ENCODE results near the gene SLC12A6.
A peak's percentile ranks its signal among the peaks of the same experiment; 100 is the strongest.
"Not testable (repeated sequence)": the region's sequence is repeated elsewhere in the genome, so short reads cannot be mapped to it uniquely, and the experiment has no call there.

The SLC12A6 gene

DNA sequence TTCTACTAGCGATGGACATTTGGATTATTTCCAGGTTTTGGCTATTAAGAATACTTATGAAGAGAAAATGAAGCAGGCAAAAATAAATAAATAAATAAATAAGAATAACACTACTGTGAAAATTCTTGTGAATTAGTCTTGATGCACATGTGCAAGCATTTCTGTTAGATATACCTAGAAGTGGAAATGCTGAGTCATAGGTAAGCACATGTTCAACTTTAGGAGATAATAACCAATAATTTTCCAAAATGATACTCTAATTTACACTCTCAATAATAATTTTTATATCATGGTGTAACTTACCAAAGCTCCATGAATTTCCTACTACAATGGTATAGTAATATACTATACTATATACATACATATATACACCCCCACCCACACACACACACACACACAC is 89.4 kb downstream of the SLC12A6 start:
- DNase-seq = no peak

GRCh38 chr15:34246276-34246976 is 91.2 kb downstream of the SLC12A6 start:
- DNase-seq = no peak

- no peak for DNase-seq
These were observed 94.4 kb downstream of the SLC12A6 start for GRCh38 chr15:34243226-34243625.

GRCh38 chr15:34242331-34242710 is 95.3 kb downstream of the SLC12A6 start:
- no peak for DNase-seq

DNA sequence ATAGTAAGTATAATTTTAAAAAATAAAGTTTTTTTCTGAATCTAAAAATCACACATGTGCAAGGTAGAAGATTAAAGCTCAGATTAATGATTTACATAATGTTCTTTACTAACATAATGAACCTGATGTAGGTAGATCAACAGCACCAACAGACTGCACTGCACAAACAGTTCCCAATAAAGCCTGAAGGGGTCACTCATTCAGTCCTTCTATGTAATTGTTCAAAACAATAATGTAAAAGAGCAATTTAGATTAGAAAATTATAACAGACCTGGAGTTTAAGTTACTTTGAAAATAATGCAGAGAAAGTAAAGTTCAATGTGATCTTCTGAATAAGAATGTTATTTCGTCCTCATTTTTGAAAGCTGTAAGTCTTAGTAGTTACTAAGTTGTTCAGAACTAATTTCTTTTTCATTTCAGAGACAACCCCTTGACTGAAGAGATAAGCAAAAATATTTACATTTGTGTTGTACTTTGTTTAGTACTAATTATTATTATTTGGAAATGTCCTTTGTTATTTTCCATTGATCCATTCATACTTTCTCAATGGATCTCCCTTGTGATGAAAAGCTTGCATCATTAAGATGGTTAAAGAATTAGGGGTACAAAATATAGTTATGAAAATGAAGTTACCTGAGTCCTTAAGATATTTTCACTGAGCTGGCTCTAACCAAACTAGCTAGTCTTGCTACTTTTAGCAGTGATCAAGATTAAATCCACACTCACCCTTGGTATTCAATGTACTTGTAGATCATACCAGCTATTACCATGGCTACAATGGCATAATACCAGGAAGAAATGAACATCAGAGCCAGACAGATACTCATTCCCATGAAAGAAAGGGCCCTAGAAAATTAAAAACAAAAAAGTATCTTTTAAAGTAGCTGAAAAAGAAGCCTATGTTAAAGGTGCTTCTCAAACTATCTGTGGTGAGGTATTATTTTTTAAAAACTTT is 95.9 kb downstream of the SLC12A6 start:
- peak; percentile 62 for DNase-seq

- no peak for DNase-seq
These were observed 97.0 kb downstream of the SLC12A6 start for GRCh38 chr15:34240537-34240936.

DNA sequence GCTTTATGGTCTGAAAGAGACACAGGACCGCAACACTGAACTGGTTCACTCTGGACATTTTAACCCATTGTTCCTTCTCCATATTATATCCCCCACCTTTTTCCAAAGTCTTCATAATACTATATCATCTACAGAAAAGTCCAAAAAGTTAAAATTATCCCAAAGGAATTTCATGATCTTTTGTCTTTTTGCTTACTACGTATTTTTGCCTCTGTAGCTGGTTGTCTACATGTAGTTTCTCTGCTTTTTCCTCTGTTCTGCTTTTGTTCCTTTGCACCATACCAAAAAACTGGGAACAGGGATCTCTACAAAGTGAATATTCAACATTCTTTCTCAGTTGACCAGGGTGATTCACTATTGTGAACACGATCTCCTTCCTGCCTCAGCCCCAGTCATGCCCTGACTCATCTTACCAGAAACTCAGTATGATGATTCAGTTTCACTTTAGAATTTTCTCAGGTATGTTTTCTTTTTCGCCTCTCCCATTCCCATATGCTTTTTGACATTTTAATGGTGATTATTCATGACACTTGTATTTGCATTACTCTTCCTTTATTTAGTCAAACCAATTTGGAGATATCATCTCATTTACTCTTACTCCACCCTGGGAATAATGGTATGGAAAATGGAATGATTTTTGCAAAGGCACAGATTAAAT is 98.3 kb downstream of the SLC12A6 start:
- DNase-seq = no peak

GRCh38 chr15:34233614-34234013 is 104.0 kb downstream of the SLC12A6 start:
- DNase-seq = no peak

GRCh38 chr15:34223904-34224596 is 113.5 kb downstream of the SLC12A6 start:
- DNase-seq = no peak

GRCh38 chr15:34217587-34218225 is 119.9 kb downstream of the SLC12A6 start:
- DNase-seq = no peak

DNA sequence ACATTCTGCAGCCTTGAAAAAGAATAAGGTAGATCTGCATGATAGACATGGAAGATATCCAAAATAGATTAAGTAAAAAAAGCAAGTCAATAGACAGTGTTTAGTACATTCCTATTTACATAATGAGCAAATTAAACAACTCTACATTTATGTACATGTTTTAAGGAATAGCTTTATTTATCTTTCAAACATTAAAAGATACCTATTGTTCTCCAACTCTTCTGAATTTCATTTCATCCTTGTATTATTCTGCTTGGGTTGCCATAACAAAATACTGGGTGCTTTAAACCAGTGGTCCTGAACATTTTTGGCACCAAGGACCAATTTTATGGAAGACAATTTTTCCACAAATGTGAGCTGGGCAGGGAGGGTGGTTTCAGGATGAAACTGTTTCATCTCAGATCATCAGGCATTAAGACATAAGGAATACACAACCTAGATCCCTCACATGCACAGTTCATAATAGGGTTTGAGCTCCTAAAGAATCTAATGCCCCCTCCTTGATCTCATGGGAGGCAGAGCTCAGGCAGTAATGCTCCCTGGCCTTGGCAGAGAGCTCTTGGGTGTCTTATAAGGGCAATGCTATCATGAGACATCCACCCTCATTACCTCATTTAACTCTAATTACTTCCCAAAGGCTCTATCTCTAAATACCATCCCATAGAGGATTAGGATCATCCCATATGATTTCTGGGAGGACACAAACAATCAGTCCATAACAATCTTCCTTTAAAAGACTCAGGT is 120.9 kb downstream of the SLC12A6 start:
- no peak for DNase-seq

DNA sequence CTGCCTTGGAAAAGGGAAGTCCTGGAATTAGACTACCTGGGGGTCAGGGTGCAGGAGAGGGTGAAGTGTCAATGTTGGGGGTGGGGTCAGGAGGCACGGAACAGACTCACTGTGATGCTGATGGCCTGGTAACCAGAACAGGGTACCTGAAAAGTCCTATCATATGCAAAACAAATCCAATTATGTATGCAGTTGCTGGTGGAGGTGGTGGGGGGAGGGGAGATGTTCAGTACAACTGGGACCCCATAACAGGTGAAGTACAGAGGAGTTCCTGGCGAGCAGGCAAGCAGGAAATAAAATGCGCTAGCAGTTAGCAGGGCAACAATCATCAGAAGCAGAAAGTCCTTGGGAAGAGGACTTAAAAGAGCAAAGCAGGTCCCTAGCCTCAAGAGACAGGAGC is 123.4 kb downstream of the SLC12A6 start:
- DNase-seq = no peak

- DNase-seq = no peak
These were observed 123.9 kb downstream of the SLC12A6 start for GRCh38 chr15:34213690-34214089.

DNA sequence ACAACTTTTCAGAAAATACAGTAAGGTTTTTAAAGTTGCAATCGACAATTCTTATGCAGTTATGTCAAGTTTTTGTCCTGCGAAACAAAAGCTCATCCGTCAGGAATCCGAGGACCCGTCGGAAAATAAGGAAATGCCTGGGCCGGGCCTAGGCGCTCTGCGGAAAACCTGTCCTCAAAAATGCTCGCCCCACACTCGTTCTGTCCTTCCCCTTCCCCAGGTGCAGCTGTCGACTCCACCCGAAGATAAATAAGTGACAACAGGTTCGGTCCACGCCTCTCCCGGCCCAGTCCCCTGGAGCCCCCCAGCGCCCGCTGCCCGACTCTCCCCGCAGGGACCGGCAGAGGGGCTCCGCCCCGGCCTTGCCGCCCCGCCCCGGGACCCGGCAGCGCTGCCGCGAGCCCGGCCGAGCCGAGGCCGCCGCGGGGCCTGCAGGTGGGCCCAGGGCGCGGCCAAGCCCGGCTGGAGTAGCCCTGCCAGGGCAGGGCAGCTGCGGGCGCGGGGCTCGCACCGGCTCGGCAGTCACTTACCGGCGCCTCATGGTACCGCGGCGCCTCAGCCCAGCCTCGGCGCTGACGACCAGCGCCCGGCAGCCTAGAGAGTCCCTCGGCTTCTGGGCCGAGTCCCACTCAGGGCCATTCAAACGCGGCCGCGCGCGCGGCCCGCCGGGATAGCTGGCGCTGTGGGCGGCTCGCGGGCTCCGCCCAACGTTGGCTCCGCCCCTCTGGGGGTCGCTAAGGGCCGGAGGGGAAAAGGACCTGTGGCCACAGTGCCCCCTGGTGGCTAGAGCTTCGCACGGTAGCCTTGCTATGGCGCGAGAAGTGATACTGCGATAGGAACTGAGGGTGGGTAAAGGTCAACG is 127.9 kb downstream of the SLC12A6 start, which contains the start of gene KATNBL1:
Gene KATNBL1, minus strand, starts transcription at position 676 of the 862 bp plus-strand sequence. CDS start 46,420 bp downstream, outside the sequence.
- DNase-seq = peak; percentile 93

- DNase-seq = no peak
These were observed 131.6 kb downstream of the SLC12A6 start for GRCh38 chr15:34206011-34206410.

GRCh38 chr15:34203936-34204335 is 133.6 kb downstream of the SLC12A6 start:
- DNase-seq = no peak

- DNase-seq = no peak
These were observed 134.3 kb downstream of the SLC12A6 start for GRCh38 chr15:34203305-34203704.

DNA sequence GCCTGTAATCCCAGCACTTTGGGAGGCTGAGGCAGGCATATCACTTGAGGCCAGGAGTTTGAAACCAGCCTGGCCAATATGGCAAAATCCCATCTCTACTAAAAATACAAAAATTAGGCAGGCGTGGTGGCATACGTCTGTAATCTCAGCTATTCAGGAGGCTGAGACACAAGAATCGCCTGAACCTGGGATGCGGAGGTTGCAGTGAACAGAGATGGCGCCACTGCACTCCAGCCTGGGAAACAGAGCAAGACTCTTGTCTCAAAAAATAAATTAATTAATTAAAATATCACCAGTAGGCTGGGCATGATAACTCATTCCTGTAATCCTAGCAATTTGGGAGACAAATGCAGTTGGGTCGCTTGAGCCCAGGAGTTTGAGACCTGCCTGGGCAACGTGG is 144.3 kb downstream of the SLC12A6 start:
- not testable (repeated sequence) for DNase-seq

- DNase-seq = no peak
These were observed 148.9 kb downstream of the SLC12A6 start for GRCh38 chr15:34188711-34189110.

- no peak for DNase-seq
These were observed 151.9 kb downstream of the SLC12A6 start for GRCh38 chr15:34185666-34186065.
